ENCODE measurements around the gene CLMN. TPM values are rescaled to one million over a fixed set of nuclear protein-coding genes. Genes with fewer than 3 reads are reported as not detected.
A peak's percentile ranks its signal among the peaks of the same experiment; 100 is the strongest.

The CLMN gene
- total and polyA plus RNA-seq, 10 of the 15 experiments (the other 5 are each of a cell fraction or from before 2014, with no cell fraction given), result 7.8 to 49.3 (median 18.5) TPM

DNA sequence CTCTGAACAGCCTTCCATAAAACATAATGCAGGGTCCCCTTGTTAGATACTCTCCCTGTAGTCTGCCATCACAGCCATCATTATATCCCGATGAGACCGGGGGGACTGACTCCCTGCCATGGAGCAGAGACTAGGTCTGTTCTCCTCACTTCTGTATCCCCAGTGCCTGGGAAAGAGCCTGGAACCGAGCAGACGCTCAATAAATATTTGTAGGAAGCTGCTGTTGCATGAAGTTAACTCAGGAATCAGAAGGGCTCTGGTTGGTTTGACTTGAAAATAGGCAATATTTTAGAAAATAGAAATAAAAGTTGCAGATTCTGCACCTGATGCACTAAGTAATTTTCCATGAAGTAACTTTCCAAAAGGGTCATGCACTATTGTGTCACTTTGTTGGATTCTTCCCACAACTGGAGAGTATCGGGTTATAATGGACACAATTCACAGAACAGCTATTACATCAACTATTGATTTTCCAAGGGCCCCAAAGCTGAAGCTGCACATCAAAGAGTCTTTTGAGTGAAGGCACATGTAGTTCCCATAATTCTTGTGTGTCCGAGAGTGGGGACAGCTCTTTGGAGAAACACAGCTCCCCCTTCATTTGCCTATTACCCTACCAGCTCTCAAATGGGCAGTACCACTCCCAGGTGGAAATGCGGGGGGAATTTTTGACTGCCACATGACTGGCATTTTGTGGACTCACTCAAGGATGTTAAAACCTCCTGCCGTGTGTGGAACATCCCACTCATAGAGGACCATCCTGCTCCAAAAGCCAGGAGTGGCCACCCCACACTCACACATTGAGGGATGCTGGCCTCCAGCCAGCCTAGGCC, 18.8 kb downstream of the CLMN start:
- no peaks in the 10 kb centered on the region for H3K27me3 ChIP-seq (replicated peaks in 1 of 2; ENCODE audit: control insufficient read depth in 2 of 2, insufficient read depth in 2 of 2, low read length in 1 of 2)
- intact Hi-C loops (cut with micrococcal nuclease; ENCODE audit: unreplicated experiment), result no loop called here
- SMC1A ChIA-PET (ENCODE audit: uncharacterized antibody, unreplicated experiment), result interaction anchor here (1.0 to 1.8 kb wide), 6 partner anchors 8 to 61 kb away, joined by 3 to 4 read pairs (median 4); no protein-coding TSS in a partner anchor

GRCh38 chr14:95300002-95300696, 19.6 kb downstream of the CLMN start:
- Histone ChIP-seq H3K27ac (ENCODE audit: control insufficient read depth, insufficient read depth) (no peak overlapping the region), H3K4me1 (ENCODE audit: control insufficient read depth, insufficient read depth, low read length) (peaks cover 6% of the 10 kb centered on the region; the same call in 1 of the 2 replicates), H3K9me3 (replicated peaks; ENCODE audit: control insufficient read depth, insufficient read depth, low read length) (no peaks in the 10 kb centered on the region; the same call in 2 of the 3 replicates), H2AFZ (ENCODE audit: control insufficient read depth, low read depth, low read length) (no peak overlapping the region), H3K27me3 (replicated peaks in 1 of 2; ENCODE audit: control insufficient read depth in 2 of 2, insufficient read depth in 2 of 2, low read length in 1 of 2) (no peaks in the 10 kb centered on the region), H3K4me3 (no peak overlapping the region), H4K20me1 (ENCODE audit: control insufficient read depth, insufficient read depth) (no peaks in the 10 kb centered on the region), H3K4me2 (ENCODE audit: control insufficient read depth, insufficient read depth) (no peak overlapping the region), H3K36me3 (ENCODE audit: control insufficient read depth in 2 of 2, insufficient read depth in 2 of 2, low read length in 1 of 2) (no peaks in the 10 kb centered on the region; a peak in 1 of 4 replicates), H3K79me2 (ENCODE audit: control insufficient read depth, insufficient read depth, low read length) (no peaks in the 10 kb centered on the region), H3K9ac (ENCODE audit: control insufficient read depth, insufficient read depth, low read length) (no peak overlapping the region)
- intact Hi-C loops (cut with micrococcal nuclease; ENCODE audit: unreplicated experiment), result no loop called here
- in situ Hi-C loops (cut with MboI), result no loop called here
- no TSS peak for BruUV-seq (replicated peaks)
- RAD21 ChIA-PET (ENCODE audit: unreplicated experiment), result interaction anchor here (0.8 to 1.3 kb wide), 3 partner anchors 16 to 201 kb away, joined by 3 to 4 read pairs (median 4); no protein-coding TSS in a partner anchor
- ATAC-seq (peak; percentile 85), DNase-seq (ENCODE audit: low read depth, low spot score) (no peak), FAIRE-seq (no peak)
- WGBS (ENCODE audit: insufficient coverage, insufficient replicate concordance, low lambda C conversion rate, missing lambda C conversion rate), result 38% methylated on average over 12 of the region's 12 CpGs
- CTCF ChIA-PET, result interaction anchor here (0.6 to 1.7 kb wide), 2 partner anchors 22 to 106 kb away, joined by 3 read pairs; no protein-coding TSS in a partner anchor
- POLR2A ChIA-PET, result interaction anchor here (1.1 to 2.0 kb wide), 3 partner anchors 9 to 116 kb away, joined by 3 to 5 read pairs (median 4); no protein-coding TSS in a partner anchor
- SMC1A ChIA-PET (ENCODE audit: uncharacterized antibody, unreplicated experiment), result interaction anchor here (0.5 to 1.8 kb wide), 6 partner anchors 9 to 61 kb away, joined by 3 to 4 read pairs (median 4); no protein-coding TSS in a partner anchor
- TF ChIP-seq MEF2B (IDR thresholded peaks at IDR 0.05; ENCODE audit: partially characterized antibody, poor library complexity, severe bottlenecking) (no peak), ZSCAN29 (IDR thresholded peaks at IDR 0.05) (no peak), ZNF274 (IDR thresholded peaks at IDR 0.05; ENCODE audit: insufficient read depth, insufficient read length) (no peak), BRCA1 (IDR thresholded peaks at IDR 0.05; ENCODE audit: low read depth, low read length) (no peak), RUNX3 (IDR thresholded peaks at IDR 0.05; ENCODE audit: low read length) (peak; percentile 14; the same call in 1 of the 2 replicates), KDM1A (IDR thresholded peaks at IDR 0.05; ENCODE audit: borderline replicate concordance) (no peak), EED (IDR thresholded peaks at IDR 0.05; ENCODE audit: low read depth) (peak; percentile 54; the same call in 1 of the 2 replicates), ZNF207 (IDR thresholded peaks at IDR 0.05; ENCODE audit: borderline replicate concordance) (no peak), PAX5 (IDR thresholded peaks at IDR 0.05; ENCODE audit: borderline replicate concordance, low read depth, low read length) (peak; percentile 56; the same call in 1 of the 2 replicates), CHD2 (IDR thresholded peaks at IDR 0.05; ENCODE audit: borderline replicate concordance, low read depth, low read length) (no peak)
- TF ChIP-seq, protein P1, sequence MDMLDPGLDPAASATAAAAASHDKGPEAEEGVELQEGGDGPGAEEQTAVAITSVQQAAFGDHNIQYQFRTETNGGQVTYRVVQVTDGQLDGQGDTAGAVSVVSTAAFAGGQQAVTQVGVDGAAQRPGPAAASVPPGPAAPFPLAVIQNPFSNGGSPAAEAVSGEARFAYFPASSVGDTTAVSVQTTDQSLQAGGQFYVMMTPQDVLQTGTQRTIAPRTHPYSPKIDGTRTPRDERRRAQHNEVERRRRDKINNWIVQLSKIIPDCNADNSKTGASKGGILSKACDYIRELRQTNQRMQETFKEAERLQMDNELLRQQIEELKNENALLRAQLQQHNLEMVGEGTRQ (IDR thresholded peaks at IDR 0.05; ENCODE audit: borderline replicate concordance, low read depth, low read length), result no peak

More for the DNA sequence above, 18.8 kb downstream of the CLMN start:
- no peak for TF ChIP-seq SPI1 (IDR thresholded peaks at IDR 0.05; ENCODE audit: borderline replicate concordance, insufficient read depth, low read depth, low read length)
- TF ChIP-seq YBX1 (IDR thresholded peaks at IDR 0.05), result no peak
- TF ChIP-seq SMAD5 (IDR thresholded peaks at IDR 0.05; ENCODE audit: low read depth), result no peak
- TF ChIP-seq CBX5 (IDR thresholded peaks at IDR 0.05; ENCODE audit: low read depth), result no peak
- no peak for TF ChIP-seq STAT1 (conservative IDR thresholded peaks at IDR 0.05)
- TF ChIP-seq LARP7 (IDR thresholded peaks at IDR 0.05), result no peak
- Histone ChIP-seq H3K4me3 (no peak overlapping the region), H3K4me2 (ENCODE audit: control insufficient read depth, insufficient read depth) (no peak overlapping the region), H2AFZ (ENCODE audit: control insufficient read depth, low read depth, low read length) (no peak overlapping the region), H3K9me3 (replicated peaks; ENCODE audit: control insufficient read depth, insufficient read depth, low read length) (no peaks in the 10 kb centered on the region; the same call in 2 of the 3 replicates), H3K4me1 (ENCODE audit: control insufficient read depth, insufficient read depth, low read length) (peaks cover 6% of the 10 kb centered on the region; the same call in 1 of the 2 replicates), H3K27ac (ENCODE audit: control insufficient read depth, insufficient read depth) (no peak overlapping the region), H3K9ac (ENCODE audit: control insufficient read depth, insufficient read depth, low read length) (no peak overlapping the region), H4K20me1 (ENCODE audit: control insufficient read depth, insufficient read depth) (no peaks in the 10 kb centered on the region), H3K36me3 (ENCODE audit: control insufficient read depth in 2 of 2, insufficient read depth in 2 of 2, low read length in 1 of 2) (no peaks in the 10 kb centered on the region; a peak in 1 of 4 replicates), H3K79me2 (ENCODE audit: control insufficient read depth, insufficient read depth, low read length) (no peaks in the 10 kb centered on the region)
- FAIRE-seq (no peak), DNase-seq (ENCODE audit: low read depth, low spot score) (no peak), ATAC-seq (peak; percentile 9; the same call in 1 of the 3 replicates)
- ChIA-PET CTCF (interaction anchor here (1.7 kb wide), 1 partner anchor 23 kb away, joined by 3 read pairs; no protein-coding TSS in a partner anchor), POLR2A (interaction anchor here (1.1 to 2.0 kb wide), 3 partner anchors 9 to 117 kb away, joined by 3 to 5 read pairs (median 4); no protein-coding TSS in a partner anchor), RAD21 (ENCODE audit: unreplicated experiment) (interaction anchor here (0.8 to 1.3 kb wide), 3 partner anchors 15 to 202 kb away, joined by 3 to 4 read pairs (median 4); no protein-coding TSS in a partner anchor)
- BruUV-seq (replicated peaks), result no TSS peak
- in situ Hi-C loops (cut with MboI), result no loop called here
- 54% methylated on average over 8 of the region's 8 CpGs for WGBS (ENCODE audit: insufficient coverage, insufficient replicate concordance, low lambda C conversion rate, missing lambda C conversion rate)

All from GM12878 (cell line).